Measurements from ENCODE around the gene VGLL4.
"Not testable (repeated sequence)": the region's sequence is repeated elsewhere in the genome, so short reads cannot be mapped to it uniquely, and the experiment has no call there.

Gene VGLL4

DNA sequence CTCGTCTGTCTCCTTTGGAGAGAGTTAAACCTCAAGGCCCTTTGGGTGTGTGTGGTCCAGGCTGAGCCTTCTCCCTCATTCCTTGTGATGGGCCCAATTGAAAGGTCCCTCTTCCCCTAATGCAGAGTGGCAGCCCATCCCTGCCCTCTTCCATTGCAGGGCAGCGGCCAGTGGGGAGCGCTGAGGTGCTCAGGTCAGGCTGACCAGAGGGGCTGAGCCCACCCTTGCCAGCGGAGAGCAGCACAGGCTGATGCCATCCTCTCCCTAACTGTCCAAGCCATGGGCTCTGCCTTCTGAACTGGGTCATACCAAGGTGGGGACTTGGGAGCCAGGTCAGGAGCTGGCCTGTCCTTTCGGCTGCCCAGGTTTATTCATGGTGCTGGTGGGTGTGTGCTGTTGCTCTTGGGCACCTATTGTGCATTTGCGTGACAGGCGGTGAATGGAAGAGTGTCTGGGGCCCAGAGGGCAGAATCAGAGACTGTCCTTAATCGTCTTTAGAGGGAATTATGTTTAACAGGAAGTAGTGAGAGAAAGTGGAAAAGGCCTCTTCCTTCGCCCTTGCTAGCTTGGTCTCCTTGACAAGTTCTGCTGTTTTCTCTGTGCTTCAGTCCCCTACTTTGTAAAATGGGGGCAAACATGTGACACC lies 96.9 kb downstream of the VGLL4 start:
- DNase-seq, result no peak

DNA sequence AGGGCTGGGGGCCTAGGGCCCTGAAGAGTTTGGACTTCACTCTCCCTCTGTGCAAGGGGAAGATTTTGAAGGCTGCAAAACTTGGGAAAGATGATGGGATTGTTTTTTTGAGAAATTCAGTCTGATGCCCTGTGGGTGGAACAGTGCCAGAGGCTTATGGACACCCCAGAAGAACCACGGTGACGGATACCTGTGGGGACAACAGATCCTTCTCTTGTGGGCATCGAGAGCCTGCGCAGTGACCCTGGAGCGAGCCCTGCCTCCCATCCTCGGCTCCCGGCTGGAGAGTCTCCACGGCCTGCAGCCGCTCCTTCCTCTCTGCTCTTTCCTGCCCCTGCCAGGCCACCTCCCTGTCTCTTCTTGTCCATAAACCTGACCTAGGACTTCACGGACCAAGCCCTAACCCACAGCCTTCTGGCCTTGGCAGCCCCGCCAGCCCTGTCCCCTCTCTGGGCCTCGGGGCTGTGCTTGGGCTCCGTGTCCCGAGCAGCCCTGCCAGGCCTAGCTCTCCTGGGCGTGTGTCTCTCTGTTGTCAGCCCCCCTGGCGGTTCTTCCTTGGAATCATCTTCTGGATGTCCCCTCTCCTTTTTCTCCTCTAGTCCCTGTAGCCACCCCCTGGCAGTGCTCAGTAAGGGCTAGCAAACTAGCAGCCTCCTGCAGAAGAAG lies 98.4 kb downstream of the VGLL4 start:
- DNase-seq, result no peak

DNA sequence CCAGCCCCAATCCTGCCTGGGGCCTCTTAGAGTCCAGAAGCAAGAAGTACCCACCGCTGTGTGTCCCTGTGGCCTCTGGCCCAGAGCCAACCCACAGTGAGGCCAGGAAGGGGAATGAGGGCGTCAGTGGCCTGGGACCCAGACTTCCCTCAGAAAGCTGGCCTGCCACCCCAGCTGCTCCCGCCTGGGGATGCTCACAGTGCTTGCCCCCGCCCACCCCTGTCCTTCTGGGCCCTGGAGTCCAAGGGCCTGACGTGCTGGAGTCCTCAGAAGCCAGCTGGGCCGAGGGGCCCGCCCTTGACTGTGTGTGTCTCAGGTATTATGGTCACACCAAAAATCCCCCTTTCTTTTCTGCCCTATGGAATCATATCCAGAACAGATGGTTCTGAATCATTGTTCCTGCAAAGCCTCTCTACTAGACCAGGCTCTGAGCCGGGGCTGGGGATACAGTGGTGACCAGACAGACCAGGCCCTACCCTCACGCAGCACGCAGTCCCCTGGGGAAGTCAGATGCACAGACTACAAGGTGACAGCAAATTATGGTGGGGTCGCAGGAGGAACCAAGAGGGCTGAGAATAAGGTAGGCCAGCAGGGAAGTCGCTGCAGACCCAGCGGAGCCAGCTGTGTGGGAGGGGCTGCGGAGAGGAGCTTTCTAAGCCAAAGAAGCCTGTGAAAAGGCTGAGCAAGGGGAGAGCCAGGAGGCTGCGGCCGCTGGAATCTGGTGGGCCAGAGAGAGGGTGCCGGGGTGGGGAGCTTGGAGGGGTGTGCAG lies 99.1 kb downstream of the VGLL4 start:
- DNase-seq, result no peak

DNA sequence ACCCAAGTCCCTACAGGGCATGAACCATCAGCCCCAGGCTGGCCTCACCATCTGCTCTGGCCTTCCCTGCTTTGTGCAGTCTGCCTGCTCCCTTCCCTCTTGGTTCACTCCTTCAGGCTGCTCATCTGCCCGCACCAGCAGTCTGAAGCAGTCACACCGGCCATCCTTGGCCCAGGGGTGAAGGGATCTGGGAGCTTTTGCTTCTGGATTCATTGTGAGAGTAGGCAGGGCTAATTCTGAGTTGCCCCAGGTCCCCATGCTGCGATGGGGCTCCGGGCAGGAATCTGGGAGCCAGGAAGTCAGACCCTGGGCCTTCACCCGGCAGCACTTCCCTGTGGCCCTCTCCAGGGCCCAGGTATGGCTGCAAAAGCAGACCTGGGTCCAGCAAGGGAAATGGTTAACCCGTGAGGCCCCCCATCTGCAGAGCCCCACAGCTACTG lies 99.7 kb downstream of the VGLL4 start:
- DNase-seq, result no peak

DNA sequence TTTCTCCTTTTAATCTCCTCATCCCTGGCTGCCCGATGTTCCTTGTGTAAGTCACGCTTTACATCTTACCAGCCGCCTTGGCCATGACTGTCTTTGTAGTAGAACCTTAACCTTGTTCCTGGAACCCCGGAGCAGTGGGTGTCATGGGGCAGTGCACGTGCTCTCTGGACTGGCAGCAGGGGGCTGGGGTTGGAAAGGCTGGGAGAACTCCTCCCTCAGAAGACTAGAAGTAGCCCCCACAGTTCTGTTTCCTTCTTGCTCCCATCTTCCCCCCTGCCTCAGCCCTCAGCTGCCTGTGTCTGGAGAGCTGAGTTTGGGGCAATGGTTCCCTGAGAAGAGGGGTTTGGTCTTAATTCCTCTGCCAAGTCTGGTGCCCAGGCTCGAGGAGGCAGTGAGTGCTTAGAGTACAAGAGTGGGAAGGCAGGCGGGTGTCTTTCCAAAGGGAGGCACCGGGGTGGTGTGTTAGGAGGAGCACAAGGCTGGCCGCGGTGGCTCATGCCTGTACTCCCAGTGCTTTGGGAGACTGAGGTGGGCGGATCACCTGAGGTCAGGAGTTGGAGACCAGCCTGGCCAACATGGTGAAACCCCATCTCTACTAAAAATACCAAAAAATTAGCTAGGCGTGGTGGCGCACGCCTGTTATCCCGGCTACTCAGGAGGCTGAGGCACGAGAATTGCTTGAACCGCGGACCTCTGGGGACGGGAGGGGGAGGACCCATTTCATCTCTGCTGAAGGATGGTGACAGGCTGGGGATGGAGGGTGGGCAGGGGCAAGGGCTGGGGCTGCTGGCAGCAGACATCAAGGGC lies 100.4 kb downstream of the VGLL4 start:
- DNase-seq, result no peak

DNA sequence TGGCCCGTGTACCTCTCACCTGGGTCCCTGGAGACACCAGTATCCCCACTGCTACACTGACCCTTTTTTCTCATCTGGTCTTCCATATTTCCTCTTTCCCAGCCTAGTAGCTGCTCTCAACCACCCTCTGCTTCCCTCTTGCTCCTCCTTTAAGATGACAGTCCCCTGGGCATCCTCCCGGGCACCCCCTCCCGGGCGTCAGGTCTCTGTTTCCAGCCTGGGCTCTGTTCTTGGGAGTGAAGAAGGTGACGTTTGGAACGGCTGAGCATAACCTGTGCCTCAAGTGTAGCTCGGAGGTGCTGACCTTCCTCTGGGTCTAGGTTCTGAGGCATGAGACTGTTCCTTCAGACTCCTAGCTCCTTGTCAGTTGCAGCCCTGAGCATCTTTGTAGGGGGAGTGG lies 101.2 kb downstream of the VGLL4 start:
- DNase-seq, result no peak

DNA sequence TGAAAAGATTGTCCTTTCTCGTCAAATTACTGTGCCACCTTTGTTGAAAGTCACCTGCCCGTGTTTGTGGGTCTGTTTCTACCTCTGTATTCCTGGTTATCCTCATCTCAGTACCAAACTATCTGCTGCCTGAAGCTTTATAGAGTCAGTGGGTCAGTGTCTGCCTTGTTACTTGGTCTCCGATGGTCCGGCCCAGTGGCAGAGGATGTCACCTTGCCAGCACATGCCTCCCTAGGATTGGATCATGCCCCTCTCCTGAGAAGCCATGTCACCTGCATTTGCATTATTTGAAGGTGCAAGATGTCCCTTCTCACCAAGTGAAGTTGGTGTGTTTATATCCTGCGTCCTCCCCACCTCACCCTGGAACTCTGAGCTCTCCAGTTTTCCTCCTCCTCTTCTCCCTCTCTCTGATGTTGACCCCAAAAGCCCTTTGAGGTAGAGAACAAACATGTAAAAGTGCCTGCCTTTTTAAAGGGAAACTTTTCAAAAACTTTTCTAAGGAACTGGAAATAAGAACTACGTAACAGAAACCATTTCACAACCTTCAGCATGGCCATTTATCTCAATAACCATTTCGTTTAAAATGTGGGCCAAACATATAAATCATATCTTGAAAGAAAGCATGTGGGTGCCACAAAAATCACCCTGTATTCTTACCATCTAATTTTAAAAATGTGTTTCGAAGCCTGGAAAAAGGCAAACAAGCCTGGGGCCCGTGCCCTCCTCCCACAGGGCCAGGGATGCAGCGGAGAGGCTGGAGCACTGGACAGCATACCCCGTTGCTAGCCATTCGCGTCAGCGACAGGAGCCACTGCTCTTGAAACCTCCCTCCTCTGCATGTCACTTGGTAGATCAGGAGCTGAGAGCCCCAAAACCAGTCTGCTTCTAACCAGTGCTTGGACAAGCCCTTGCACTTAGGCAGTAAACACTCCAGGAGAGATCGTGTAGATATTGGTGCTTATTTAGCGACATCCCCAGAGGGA lies 102.1 kb downstream of the VGLL4 start:
- no peak for DNase-seq

DNA sequence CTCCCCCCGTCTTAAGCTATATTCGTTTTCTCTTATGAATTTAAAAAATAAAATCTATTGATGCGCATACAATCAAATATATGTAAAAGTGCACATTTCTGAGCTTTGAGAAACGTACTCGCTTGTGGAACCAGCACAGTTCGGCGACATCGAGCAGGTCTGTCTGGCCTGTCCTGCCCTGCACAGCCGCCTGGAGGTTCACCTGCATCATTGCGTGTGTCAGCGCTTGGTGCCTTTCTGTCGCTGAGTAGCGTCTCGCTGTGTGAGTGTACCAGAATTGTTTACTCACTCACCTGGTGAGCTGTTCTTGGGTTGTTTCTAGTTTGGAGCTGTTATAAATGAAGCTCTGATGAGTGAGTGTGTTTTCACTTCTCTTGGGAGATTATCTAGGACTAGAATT lies 104.0 kb downstream of the VGLL4 start:
- peak; percentile 86 for DNase-seq

DNA sequence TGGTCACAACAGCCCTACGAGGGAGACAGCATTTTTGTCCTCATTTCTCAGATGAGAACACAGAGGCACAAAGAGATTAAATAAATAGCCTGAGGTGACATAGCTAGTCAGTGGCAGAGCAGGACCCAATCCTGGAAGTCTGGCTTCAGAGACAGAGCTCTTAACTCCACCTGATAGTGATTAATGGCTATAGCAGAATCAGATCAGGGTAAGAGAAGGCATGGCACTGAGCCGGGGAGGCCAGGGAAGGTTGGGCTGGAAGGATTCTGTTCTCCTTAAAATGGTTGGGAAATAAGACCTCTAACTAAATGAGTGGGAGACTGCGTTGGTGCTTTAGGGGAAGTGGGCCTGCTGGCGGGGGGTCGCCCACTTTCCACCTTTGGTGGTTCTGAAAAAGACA lies 104.5 kb downstream of the VGLL4 start:
- DNase-seq, result peak; percentile 8

DNA sequence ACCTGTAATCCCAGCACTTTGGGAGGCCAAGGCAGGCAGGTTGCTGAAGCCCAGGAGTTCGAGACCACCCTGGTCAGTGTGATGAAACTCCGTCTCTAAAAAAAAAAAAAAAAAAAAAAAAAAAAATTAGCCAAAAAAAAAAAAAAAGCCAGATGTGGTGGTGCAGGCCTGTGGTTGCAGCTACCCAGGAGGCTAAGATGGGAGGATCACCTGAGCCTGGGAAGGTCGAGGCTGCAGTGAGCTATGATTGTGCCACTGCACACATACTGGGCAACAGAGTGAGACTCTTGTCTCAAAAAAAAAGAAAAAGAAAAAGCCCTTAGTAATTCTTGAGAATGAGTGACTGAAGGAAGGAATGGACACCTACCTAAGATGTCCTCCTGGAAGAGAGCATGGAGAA lies 105.1 kb downstream of the VGLL4 start:
- DNase-seq, result no peak

DNA sequence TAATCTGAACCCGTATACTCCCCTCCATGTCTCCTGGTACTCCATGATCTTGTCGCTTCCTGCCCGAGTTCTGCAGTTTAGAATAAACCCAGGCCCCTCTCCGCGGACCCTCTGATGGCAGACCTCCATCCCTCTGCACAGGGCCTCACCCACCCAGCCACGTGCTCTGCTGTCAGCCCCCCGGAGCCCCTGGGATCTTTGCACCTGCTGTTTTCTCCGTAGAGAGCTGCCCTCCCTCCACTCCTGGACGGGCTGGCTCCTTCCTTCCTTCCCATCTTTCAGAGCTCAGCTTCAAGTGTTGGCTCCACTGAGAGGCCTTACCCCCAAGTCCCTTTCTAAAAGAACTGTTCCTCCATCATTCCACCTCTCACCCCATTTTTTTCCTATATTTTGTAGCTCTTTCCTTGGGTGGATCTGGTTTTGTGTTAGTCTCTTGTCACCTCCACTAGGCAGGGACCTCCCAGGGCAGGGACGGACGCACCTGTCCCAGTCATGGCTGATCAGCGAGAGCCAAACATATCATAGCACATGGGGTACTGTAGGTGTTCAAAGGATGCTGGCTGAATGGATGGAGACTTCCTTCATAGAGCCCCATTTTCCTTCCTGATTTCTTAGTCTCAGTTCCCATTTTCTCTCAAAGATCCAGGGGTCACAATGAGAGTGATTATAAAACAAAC lies 106.6 kb downstream of the VGLL4 start:
- no peak for DNase-seq

DNA sequence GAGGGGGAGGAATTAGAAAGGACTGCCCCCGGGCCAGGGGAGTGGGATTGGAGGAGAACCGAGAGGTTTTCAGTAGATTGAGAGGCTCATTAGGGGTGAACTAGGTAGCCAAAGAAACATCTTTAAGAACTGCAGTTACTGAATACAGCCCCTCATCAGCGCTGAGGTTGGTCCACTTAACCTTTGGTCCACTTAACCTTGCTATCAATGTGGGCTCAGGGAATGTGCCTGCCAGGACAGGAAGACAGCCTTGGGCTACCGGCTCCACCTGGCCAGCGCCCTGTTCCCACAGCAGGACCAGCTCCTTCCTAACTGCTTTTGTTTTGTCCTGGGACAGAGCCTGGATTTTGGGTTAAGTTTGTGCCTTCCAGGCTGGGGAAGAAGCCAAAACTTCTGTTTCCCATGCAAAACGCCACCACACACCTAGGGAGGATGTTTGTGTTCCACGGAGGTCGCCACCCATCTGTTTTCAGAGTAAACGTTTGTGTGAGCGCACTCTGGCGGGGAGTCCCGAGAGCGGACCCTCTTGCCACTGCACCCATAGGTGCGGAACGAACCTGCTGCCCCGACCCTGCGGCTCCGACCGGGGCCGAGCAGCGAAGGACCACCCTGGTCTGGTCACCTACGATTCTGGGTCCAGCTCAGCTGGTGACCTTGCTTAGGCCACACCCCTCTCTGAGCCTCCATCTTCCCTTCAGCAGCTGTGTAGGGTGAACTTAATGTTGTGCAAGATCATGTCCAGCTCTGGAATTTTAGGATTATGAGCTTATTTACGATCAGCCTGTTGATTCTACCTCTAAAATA lies 107.4 kb downstream of the VGLL4 start:
- DNase-seq, result no peak

DNA sequence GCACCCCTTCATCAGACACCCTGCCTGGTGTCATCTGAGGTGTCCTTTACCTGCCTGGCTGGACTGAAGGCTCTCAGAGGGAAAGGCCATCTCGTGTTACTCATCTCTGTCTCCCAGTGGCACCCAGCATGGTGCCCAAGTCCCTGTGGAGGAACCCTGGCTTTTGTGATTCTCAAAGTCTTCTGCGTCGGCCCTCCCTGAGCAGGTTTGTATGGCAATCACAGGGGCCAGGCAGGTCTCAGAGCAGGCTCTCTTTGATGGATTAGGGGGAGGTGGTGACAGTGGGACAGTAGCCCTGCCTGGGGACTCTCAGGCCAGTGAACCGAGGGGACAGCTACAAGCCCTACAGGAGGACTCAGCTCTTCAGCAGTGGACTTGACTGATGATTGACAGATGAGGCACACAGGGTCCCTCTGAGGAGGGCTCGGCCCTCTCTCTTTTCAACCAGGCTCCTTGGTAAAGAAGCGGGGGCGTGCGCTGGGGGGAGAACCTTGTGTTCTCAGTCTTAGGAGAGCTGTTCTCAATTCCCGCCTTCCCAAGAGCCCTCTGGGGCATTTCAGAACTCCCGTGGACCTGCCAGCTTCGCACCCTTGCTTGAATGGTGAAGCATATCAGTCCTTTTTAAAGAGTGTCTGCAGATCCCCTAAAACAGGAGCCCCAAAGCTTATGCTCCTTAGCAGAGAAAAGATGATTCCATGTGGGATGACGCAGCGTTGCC lies 108.3 kb downstream of the VGLL4 start:
- DNase-seq, result no peak

DNA sequence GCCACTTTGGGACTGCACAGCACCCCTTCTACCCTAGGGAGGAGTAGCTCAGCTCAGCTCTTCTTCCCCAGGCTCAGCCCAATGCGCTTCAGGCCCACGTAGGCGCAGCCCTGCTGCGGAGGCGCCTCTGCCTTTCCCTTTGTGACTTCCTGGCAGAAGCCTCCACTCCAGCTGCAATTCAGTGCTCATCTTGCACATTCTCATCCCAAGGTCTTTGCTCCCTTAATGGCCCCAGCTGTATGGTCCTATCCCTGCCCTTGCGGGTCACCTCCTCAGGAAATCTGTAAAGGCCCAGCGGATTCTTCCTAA lies 109.0 kb downstream of the VGLL4 start:
- no peak for DNase-seq

DNA sequence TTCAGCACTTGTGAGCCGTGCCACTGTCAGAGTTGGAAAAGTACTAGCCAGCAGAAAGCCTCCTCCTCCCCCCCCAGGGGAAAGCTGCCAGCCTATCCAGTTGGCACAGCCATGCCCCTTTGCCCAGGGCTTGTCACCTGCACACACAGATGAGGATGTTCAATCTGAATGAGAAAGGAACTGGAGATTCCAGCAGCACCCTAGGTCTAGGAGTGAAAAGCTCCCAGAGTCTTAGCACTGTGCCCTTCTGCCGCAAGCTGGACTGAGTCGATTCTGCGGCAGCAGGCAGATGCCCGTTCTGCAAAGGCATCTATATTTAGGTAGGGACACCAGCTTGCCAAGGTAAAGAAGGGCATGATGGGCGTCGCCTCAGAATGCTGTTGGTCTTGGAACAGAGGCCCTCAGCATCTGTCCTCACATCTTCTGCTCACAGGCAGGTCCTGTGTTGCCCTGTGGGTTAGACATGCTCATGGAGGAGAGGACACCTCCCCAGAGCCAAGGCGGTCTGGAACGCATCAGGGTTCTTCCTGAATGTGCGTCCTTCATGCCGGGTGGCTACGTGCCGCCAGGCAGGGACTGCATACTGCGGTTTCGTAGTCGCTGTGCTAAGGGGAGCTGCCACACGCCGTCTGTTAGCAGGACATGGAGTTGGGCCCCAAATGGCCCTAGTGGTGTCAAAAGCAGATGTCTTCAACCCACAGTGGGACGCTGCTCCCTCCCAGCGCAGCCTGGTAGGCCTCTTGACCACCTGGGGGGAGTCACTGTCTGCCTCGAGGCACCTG lies 109.5 kb downstream of the VGLL4 start:
- no peak for DNase-seq

DNA sequence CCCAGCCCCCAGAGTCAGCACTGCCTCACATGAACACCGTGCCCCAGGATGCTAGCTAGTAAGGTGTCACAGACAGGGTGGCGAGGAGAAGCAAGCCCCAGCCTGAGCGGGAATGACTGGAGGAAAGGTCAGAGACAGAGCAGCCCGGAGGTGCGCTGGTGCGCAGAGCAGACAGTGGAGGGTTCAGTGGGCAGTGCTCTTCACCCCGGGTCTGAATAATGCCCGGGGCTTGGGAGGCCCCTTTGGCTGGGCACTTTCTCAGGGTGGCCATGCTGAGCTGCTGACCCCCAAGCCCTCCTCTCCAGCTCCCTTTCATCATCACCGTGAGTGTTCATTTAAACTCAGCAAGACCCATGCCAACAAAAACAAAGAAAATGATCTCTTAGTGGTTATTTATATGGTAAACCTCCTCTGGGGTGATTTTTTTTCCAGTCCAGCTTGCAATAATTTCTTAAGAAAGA lies 110.8 kb downstream of the VGLL4 start:
- DNase-seq, result no peak

DNA sequence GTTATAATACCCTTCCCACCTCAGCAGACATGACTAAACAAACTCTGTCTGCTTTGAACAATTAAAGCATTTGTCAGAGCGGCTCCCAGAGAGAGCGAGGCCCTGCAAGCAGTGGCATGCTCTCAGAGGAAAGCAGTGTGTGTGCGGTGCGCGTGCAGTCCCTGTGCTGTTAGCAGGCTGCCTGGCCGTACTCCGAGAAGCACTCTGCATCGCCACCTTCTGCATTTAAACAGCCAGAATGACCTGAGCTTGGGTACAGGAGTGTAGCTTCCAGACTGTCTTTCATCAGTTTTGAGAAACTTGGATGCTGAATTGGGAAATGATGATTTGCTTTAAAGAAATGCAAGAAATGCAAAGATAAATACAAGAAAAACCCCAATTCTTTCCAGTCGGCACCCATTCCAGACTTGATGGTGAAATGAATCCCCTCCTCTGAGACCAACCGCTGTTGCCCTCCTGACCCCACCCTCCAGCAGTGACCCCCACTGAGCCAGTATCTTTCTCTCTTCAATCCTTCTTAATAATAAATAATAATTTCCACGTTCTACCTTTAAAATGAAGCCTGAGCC lies 113.5 kb downstream of the VGLL4 start:
- DNase-seq, result peak; percentile 59

DNA sequence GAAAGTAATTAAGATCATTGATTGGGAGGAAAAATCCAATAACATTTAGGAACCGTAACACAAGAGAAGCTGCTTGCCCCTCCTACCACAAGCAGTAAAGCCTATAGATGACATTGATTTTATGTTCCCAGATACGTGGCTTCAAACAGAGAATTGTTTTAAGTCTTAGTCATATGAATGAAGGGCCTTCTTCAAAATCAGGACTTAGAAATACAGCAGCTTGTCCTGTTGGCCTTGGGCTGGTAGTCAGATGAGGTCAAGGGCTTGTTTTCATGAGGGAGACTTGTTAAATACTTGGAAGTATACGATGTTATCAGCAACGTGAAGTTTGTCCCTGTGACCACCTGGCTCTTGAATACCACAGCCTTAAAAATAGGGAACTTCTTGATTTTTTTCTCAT lies 114.4 kb downstream of the VGLL4 start:
- no peak for DNase-seq

DNA sequence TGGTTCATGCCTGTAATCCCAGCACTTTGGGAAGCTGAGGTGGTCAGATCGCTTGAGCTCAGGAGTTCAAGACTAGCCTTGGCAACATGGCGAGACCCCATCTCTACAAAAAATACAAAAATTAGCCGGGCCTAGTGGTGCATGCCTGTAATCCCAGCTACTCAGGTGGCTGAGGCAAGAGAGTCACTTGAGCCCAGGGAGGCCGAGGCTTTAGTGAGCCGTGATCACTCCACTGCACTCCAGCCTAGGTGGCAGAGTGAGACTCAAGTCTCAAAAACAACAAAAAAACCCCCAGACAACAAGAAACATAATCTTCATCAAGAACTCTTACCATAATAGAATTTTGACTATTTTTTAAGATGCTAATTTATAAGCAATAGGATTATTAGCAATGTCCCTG lies 117.6 kb downstream of the VGLL4 start:
- DNase-seq, result not testable (repeated sequence)
